ENCODE measurements around the gene FCRL5.

Gene FCRL5

GRCh38 chr1:157499521-157499920, 52.8 kb downstream of the FCRL5 start:
- H3K79me1 ChIP-seq (ENCODE audit: low read length) = no peaks in the 10 kb centered on the region
- no peak overlapping the region for H3K18ac ChIP-seq (ENCODE audit: low read length)
- H3K4me1 ChIP-seq (ENCODE audit: control insufficient read depth in 1 of 2, insufficient read depth in 2 of 2, low read length in 2 of 2) = peaks cover 0 to 2% of the 10 kb centered on the region in 2 experiments
- H3K14ac ChIP-seq (ENCODE audit: low read length) = no peak overlapping the region
- H2AFZ ChIP-seq (ENCODE audit: insufficient read depth, low read length, poor library complexity) = no peak overlapping the region
- no peaks in the 10 kb centered on the region for H3K36me3 ChIP-seq (ENCODE audit: control insufficient read depth in 1 of 2, insufficient read depth in 2 of 2, low read length in 2 of 2)
- H3K4me3 ChIP-seq (ENCODE audit: low read depth, low read length) = no peak overlapping the region
- WGBS (ENCODE audit: extremely low coverage, insufficient coverage, insufficient read length) = no CpG with 5 or more reads among the region's 8 CpGs
- H2BK120ac ChIP-seq (ENCODE audit: insufficient read depth, low read length, poor library complexity) = no peak overlapping the region
- H4K8ac ChIP-seq (ENCODE audit: low read depth, low read length) = no peak overlapping the region
- DNase-seq = no peak
- H4K12ac ChIP-seq (ENCODE audit: low read depth, low read length) = no peak overlapping the region
- no peak overlapping the region for H2BK12ac ChIP-seq (ENCODE audit: low read length)
- H3K27me3 ChIP-seq (ENCODE audit: insufficient read depth, low read length) = no peaks in the 10 kb centered on the region
- no peak overlapping the region for H3K23ac ChIP-seq (ENCODE audit: low read length)
- H3K4me2 ChIP-seq (ENCODE audit: low read length) = no peak overlapping the region
- H4K91ac ChIP-seq (ENCODE audit: low read depth, low read length) = no peak overlapping the region
- no peak overlapping the region for H3K9ac ChIP-seq (ENCODE audit: low read length)
- no peaks in the 10 kb centered on the region for H3K79me2 ChIP-seq (ENCODE audit: control insufficient read depth, insufficient read depth, low read length, poor library complexity)
- H3K27ac ChIP-seq (ENCODE audit: low read depth, low read length) = no peak overlapping the region
- H3K4ac ChIP-seq (ENCODE audit: low read depth, low read length) = no peak overlapping the region
- no peak overlapping the region for H2AK5ac ChIP-seq (ENCODE audit: low read length)
- H2BK5ac ChIP-seq (ENCODE audit: low read depth, low read length, poor library complexity) = no peak overlapping the region
- no peaks in the 10 kb centered on the region for H3K9me3 ChIP-seq (ENCODE audit: insufficient read depth, low read depth, low read length)

- Histone ChIP-seq H3K9me3 (ENCODE audit: insufficient read depth, low read depth, low read length) (no peaks in the 10 kb centered on the region), H2BK12ac (ENCODE audit: low read length) (no peak overlapping the region), H3K4ac (ENCODE audit: low read depth, low read length) (no peak overlapping the region), H3K27ac (ENCODE audit: low read depth, low read length) (no peak overlapping the region), H4K8ac (ENCODE audit: low read depth, low read length) (no peak overlapping the region), H4K12ac (ENCODE audit: low read depth, low read length) (no peak overlapping the region), H3K79me1 (ENCODE audit: low read length) (no peaks in the 10 kb centered on the region), H3K36me3 (ENCODE audit: control insufficient read depth in 1 of 2, insufficient read depth in 2 of 2, low read length in 2 of 2) (no peaks in the 10 kb centered on the region), H2BK120ac (ENCODE audit: insufficient read depth, low read length, poor library complexity) (no peak overlapping the region), H3K18ac (ENCODE audit: low read length) (no peak overlapping the region), H2BK5ac (ENCODE audit: low read depth, low read length, poor library complexity) (no peak overlapping the region), H3K14ac (ENCODE audit: low read length) (no peak overlapping the region), H3K9ac (ENCODE audit: low read length) (no peak overlapping the region), H3K4me2 (ENCODE audit: low read length) (no peak overlapping the region), H2AFZ (ENCODE audit: insufficient read depth, low read length, poor library complexity) (no peak overlapping the region), H3K27me3 (ENCODE audit: insufficient read depth, low read length) (no peaks in the 10 kb centered on the region), H2AK5ac (ENCODE audit: low read length) (no peak overlapping the region), H3K79me2 (ENCODE audit: control insufficient read depth, insufficient read depth, low read length, poor library complexity) (no peaks in the 10 kb centered on the region), H3K4me3 (ENCODE audit: low read depth, low read length) (no peak overlapping the region), H3K4me1 (ENCODE audit: control insufficient read depth in 1 of 2, insufficient read depth in 2 of 2, low read length in 2 of 2) (peaks cover 0 to 2% of the 10 kb centered on the region in 2 experiments), H3K23ac (ENCODE audit: low read length) (no peak overlapping the region), H4K91ac (ENCODE audit: low read depth, low read length) (no peak overlapping the region)
- DNase-seq = no peak
- WGBS (ENCODE audit: extremely low coverage, insufficient coverage, insufficient read length) = no CpG with 5 or more reads among the region's 2 CpGs
These were observed 53.6 kb downstream of the FCRL5 start for GRCh38 chr1:157498736-157499090.

- no peaks in the 10 kb centered on the region for H3K27me3 ChIP-seq (ENCODE audit: insufficient read depth, low read length)
- no peaks in the 10 kb centered on the region for H3K79me2 ChIP-seq (ENCODE audit: control insufficient read depth, insufficient read depth, low read length, poor library complexity)
- no peaks in the 10 kb centered on the region for H3K79me1 ChIP-seq (ENCODE audit: low read length)
- H2BK120ac ChIP-seq (ENCODE audit: insufficient read depth, low read length, poor library complexity) = no peak overlapping the region
- no peak overlapping the region for H2BK5ac ChIP-seq (ENCODE audit: low read depth, low read length, poor library complexity)
- no peak overlapping the region for H3K14ac ChIP-seq (ENCODE audit: low read length)
- no peak overlapping the region for H2BK12ac ChIP-seq (ENCODE audit: low read length)
- H3K27ac ChIP-seq (ENCODE audit: low read depth, low read length) = no peak overlapping the region
- no CpG with 5 or more reads among the region's 3 CpGs for WGBS (ENCODE audit: extremely low coverage, insufficient coverage, insufficient read length)
- peaks cover 0 to 2% of the 10 kb centered on the region in 2 experiments for H3K4me1 ChIP-seq (ENCODE audit: control insufficient read depth in 1 of 2, insufficient read depth in 2 of 2, low read length in 2 of 2)
- H4K8ac ChIP-seq (ENCODE audit: low read depth, low read length) = no peak overlapping the region
- no peak overlapping the region for H3K4me2 ChIP-seq (ENCODE audit: low read length)
- no peak overlapping the region for H3K9ac ChIP-seq (ENCODE audit: low read length)
- no peak overlapping the region for H2AK5ac ChIP-seq (ENCODE audit: low read length)
- H4K12ac ChIP-seq (ENCODE audit: low read depth, low read length) = no peak overlapping the region
- no peak overlapping the region for H2AFZ ChIP-seq (ENCODE audit: insufficient read depth, low read length, poor library complexity)
- no peak overlapping the region for H3K18ac ChIP-seq (ENCODE audit: low read length)
- H4K91ac ChIP-seq (ENCODE audit: low read depth, low read length) = no peak overlapping the region
- DNase-seq = no peak
- no peaks in the 10 kb centered on the region for H3K9me3 ChIP-seq (ENCODE audit: insufficient read depth, low read depth, low read length)
- H3K4me3 ChIP-seq (ENCODE audit: low read depth, low read length) = no peak overlapping the region
- no peak overlapping the region for H3K23ac ChIP-seq (ENCODE audit: low read length)
- H3K36me3 ChIP-seq (ENCODE audit: control insufficient read depth in 1 of 2, insufficient read depth in 2 of 2, low read length in 2 of 2) = no peaks in the 10 kb centered on the region
- no peak overlapping the region for H3K4ac ChIP-seq (ENCODE audit: low read depth, low read length)
These were observed 54.2 kb downstream of the FCRL5 start for GRCh38 chr1:157497987-157498735.

GRCh38 chr1:157497284-157497683, 55.0 kb downstream of the FCRL5 start:
- no peak overlapping the region for H4K12ac ChIP-seq (ENCODE audit: low read depth, low read length)
- WGBS (ENCODE audit: extremely low coverage, insufficient coverage, insufficient read length) = no CpG with 5 or more reads among the region's 1 CpG

More at GRCh38 chr1:157497284-157497683, 55.0 kb downstream of the FCRL5 start:
- Histone ChIP-seq H3K4me3 (ENCODE audit: low read depth, low read length) (no peak overlapping the region), H3K18ac (ENCODE audit: low read length) (no peak overlapping the region), H3K14ac (ENCODE audit: low read length) (no peak overlapping the region), H3K4ac (ENCODE audit: low read depth, low read length) (no peak overlapping the region), H2BK5ac (ENCODE audit: low read depth, low read length, poor library complexity) (no peak overlapping the region), H3K9ac (ENCODE audit: low read length) (no peak overlapping the region), H3K79me1 (ENCODE audit: low read length) (no peaks in the 10 kb centered on the region), H2AK5ac (ENCODE audit: low read length) (no peak overlapping the region), H3K23ac (ENCODE audit: low read length) (no peak overlapping the region), H3K4me1 (ENCODE audit: control insufficient read depth in 1 of 2, insufficient read depth in 2 of 2, low read length in 2 of 2) (peaks cover 0 to 2% of the 10 kb centered on the region in 2 experiments), H3K36me3 (ENCODE audit: control insufficient read depth in 1 of 2, insufficient read depth in 2 of 2, low read length in 2 of 2) (no peaks in the 10 kb centered on the region), H3K27me3 (ENCODE audit: insufficient read depth, low read length) (no peaks in the 10 kb centered on the region), H2BK120ac (ENCODE audit: insufficient read depth, low read length, poor library complexity) (no peak overlapping the region), H4K91ac (ENCODE audit: low read depth, low read length) (no peak overlapping the region), H2BK12ac (ENCODE audit: low read length) (no peak overlapping the region), H4K8ac (ENCODE audit: low read depth, low read length) (no peak overlapping the region), H3K27ac (ENCODE audit: low read depth, low read length) (no peak overlapping the region), H2AFZ (ENCODE audit: insufficient read depth, low read length, poor library complexity) (no peak overlapping the region), H3K9me3 (ENCODE audit: insufficient read depth, low read depth, low read length) (no peaks in the 10 kb centered on the region), H3K4me2 (ENCODE audit: low read length) (no peak overlapping the region), H3K79me2 (ENCODE audit: control insufficient read depth, insufficient read depth, low read length, poor library complexity) (no peaks in the 10 kb centered on the region)
- DNase-seq = no peak
